ENCODE measurements around the gene PAPPA. TPM values are rescaled to one million over a fixed set of nuclear protein-coding genes. Genes with fewer than 3 reads are reported as not detected.

The PAPPA gene
- total and polyA plus RNA-seq, 2 donors from 2014 or later: 4.2 to 10.2 TPM

GRCh38 chr9:116155698-116156039 lies 2.1 kb downstream of the PAPPA start:
- peak overlapping the region; percentile 49 to 85 (median 81) for H3K9ac ChIP-seq (ENCODE audit: low read length in 3 of 3)
- DNase-seq: peak in 1 of 5 donors; percentile 68
- H3K4me3 ChIP-seq (ENCODE audit: low read length in 3 of 3): peak overlapping the region; percentile 57 to 87 (median 75)

GRCh38 chr9:116156621-116157314 lies 3.2 kb downstream of the PAPPA start:
- DNase-seq: peak; percentile 57 to 88 (median 71)

More at GRCh38 chr9:116155698-116156039, 2.1 kb downstream of the PAPPA start:
- intact Hi-C loops (cut with DNase I): no loop called here
- peaks cover 0 to 9% (median 3%) of the 10 kb centered on the region in 3 donors for H3K4me1 ChIP-seq (ENCODE audit: control insufficient read depth in 2 of 3, insufficient read depth in 2 of 3, low read depth in 1 of 3, low read length in 3 of 3)
- H3K27ac ChIP-seq (ENCODE audit: low read depth in 2 of 2, low read length in 2 of 2): peak overlapping the region; percentile 78 to 86
- H3K9me3 ChIP-seq (ENCODE audit: control insufficient read depth in 2 of 3, insufficient read depth in 1 of 3, low read length in 3 of 3): no peaks in the 10 kb centered on the region
- TF ChIP-seq, protein P1, sequence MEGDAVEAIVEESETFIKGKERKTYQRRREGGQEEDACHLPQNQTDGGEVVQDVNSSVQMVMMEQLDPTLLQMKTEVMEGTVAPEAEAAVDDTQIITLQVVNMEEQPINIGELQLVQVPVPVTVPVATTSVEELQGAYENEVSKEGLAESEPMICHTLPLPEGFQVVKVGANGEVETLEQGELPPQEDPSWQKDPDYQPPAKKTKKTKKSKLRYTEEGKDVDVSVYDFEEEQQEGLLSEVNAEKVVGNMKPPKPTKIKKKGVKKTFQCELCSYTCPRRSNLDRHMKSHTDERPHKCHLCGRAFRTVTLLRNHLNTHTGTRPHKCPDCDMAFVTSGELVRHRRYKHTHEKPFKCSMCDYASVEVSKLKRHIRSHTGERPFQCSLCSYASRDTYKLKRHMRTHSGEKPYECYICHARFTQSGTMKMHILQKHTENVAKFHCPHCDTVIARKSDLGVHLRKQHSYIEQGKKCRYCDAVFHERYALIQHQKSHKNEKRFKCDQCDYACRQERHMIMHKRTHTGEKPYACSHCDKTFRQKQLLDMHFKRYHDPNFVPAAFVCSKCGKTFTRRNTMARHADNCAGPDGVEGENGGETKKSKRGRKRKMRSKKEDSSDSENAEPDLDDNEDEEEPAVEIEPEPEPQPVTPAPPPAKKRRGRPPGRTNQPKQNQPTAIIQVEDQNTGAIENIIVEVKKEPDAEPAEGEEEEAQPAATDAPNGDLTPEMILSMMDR (IDR thresholded peaks at IDR 0.05; ENCODE audit: borderline replicate concordance, extremely low read depth, insufficient read depth): no peak
- no peak for FAIRE-seq
- no peaks in the 10 kb centered on the region for H3K27me3 ChIP-seq (ENCODE audit: control insufficient read depth, insufficient read depth, low read length)
- H3K36me3 ChIP-seq (ENCODE audit: control insufficient read depth in 2 of 3, insufficient read depth in 3 of 3, low read length in 3 of 3): no peaks in the 10 kb centered on the region

DNA sequence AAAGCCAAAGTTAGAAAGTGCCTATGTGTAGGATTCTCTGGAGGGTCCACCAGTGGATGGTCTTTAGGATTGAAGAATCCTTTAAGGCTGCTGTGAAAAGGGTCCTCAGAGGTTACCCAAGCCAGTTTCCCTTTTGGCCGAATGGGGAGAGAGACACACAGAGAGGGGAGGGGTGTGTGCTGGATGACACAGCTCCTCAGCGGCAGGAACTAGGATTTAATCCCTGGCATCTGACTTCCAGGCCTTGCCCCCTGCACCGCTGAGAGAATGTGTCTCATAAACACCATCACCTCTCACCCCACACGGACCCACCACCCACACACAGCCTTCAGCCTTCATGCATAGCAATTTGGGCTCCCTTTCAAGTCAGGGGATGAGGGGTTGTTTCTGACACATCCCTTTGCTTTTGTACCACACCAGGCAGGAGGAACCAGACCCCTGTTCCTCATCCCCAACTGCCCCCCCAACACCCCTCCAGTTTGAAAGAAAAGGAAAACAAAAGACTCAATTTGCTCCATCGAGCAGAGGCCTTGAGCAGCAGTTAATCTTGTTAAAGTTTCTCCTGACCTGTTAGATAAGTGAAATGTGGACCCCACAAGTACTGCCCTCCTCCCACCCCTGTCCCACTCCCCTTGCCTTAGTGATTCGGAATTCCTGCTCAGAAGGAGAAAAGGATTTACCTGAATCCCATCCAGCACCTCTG lies 4.0 kb downstream of the PAPPA start:
- Histone ChIP-seq H3K9ac (ENCODE audit: low read length in 3 of 3) (peak overlapping the region in 2 of 3 donors; percentile 11 to 83), H3K27ac (ENCODE audit: low read depth in 2 of 2, low read length in 2 of 2) (peak overlapping the region in 1 of 2 donors; percentile 57), H3K9me3 (ENCODE audit: control insufficient read depth in 2 of 3, insufficient read depth in 1 of 3, low read length in 3 of 3) (no peaks in the 10 kb centered on the region), H3K27me3 (ENCODE audit: control insufficient read depth, insufficient read depth, low read length) (no peaks in the 10 kb centered on the region), H3K4me1 (ENCODE audit: control insufficient read depth in 2 of 3, insufficient read depth in 2 of 3, low read depth in 1 of 3, low read length in 3 of 3) (peaks cover 0 to 9% (median 3%) of the 10 kb centered on the region in 3 donors), H3K36me3 (ENCODE audit: control insufficient read depth in 2 of 3, insufficient read depth in 3 of 3, low read length in 3 of 3) (no peaks in the 10 kb centered on the region), H3K4me3 (ENCODE audit: low read length in 3 of 3) (peak overlapping the region in 1 of 3 donors; percentile 54)
- intact Hi-C loops (cut with DNase I): no loop called here
- DNase-seq (peak in 4 of 5 donors; percentile 16 to 48 (median 26)), FAIRE-seq (no peak)
- TF ChIP-seq, protein P1 (IDR thresholded peaks at IDR 0.05; ENCODE audit: borderline replicate concordance, extremely low read depth, insufficient read depth): no peak

More at GRCh38 chr9:116156621-116157314, 3.2 kb downstream of the PAPPA start:
- Histone ChIP-seq H3K36me3 (ENCODE audit: control insufficient read depth in 2 of 3, insufficient read depth in 3 of 3, low read length in 3 of 3) (no peaks in the 10 kb centered on the region), H3K9me3 (ENCODE audit: control insufficient read depth in 2 of 3, insufficient read depth in 1 of 3, low read length in 3 of 3) (no peaks in the 10 kb centered on the region), H3K4me1 (ENCODE audit: control insufficient read depth in 2 of 3, insufficient read depth in 2 of 3, low read depth in 1 of 3, low read length in 3 of 3) (peaks cover 0 to 9% (median 3%) of the 10 kb centered on the region in 3 donors), H3K27ac (ENCODE audit: low read depth in 2 of 2, low read length in 2 of 2) (peak overlapping the region; percentile 87 to 90), H3K27me3 (ENCODE audit: control insufficient read depth, insufficient read depth, low read length) (no peaks in the 10 kb centered on the region), H3K9ac (ENCODE audit: low read length in 3 of 3) (peak overlapping the region in 2 of 3 donors; percentile 63 to 83), H3K4me3 (ENCODE audit: low read length in 3 of 3) (peak overlapping the region; percentile 11 to 54 (median 49))
- FAIRE-seq: no peak
- TF ChIP-seq, protein P1 (IDR thresholded peaks at IDR 0.05; ENCODE audit: borderline replicate concordance, extremely low read depth, insufficient read depth): no peak
- intact Hi-C loops (cut with DNase I): no loop called here
